Right lobe of liver (tissue), 6 donors: ENCODE results near the gene HIC1. TPM values are rescaled to one million over a fixed set of nuclear protein-coding genes. Genes with fewer than 3 reads are reported as not detected.
A peak's percentile ranks its signal among the peaks of the same experiment; 100 is the strongest.

Experiments used
- ATAC-seq, 4 donors: fragments of 200-7000 bp; cut with Tn5 transposase; one replicate each; pipeline ENCODE4 v1.9.1; 2020; ENCODE audit warnings: mild to moderate bottlenecking in 4 of 4, moderate library complexity in 4 of 4
- DNase-seq, 3 donors: peaks; one replicate each; pipeline ENCODE4 v3.0.0-alpha.2; 2020
- H3K27ac ChIP-seq, 3 donors: fragments of 200-600 bp; one replicate each; pipeline ENCODE4 v1.8.0; 2022
- H3K27me3 ChIP-seq, 2 donors: fragments of 200-600 bp; one replicate each; pipeline ENCODE4 v1.8.0; 2022
- H3K36me3 ChIP-seq, 4 donors: fragments of 200-600 bp; sonication (generic) in 1 of 4; one replicate each; pipeline versions ENCODE4 v1.5.1 to v1.8.0; 2017 to 2022; ENCODE audit warnings: control low read depth in 1 of 4
- H3K4me1 ChIP-seq, 4 donors: fragments of 200-600 bp; sonication (generic) in 1 of 4; one replicate each; pipeline versions ENCODE4 v1.5.1 to v1.8.0; 2017 to 2022; ENCODE audit warnings: control low read depth in 1 of 4
- H3K4me3 ChIP-seq, 3 donors: fragments of 200-600 bp; one replicate each; pipeline ENCODE4 v1.8.0; 2022
- H3K9me3 ChIP-seq, 4 donors: fragments of 200-600 bp; sonication (generic) in 1 of 4; one replicate each; pipeline versions ENCODE4 v1.5.1 to v1.8.0; 2017 to 2022; ENCODE audit warnings: control low read depth in 1 of 4
- CTCF ChIP-seq, 4 donors: fragments of 200-600 bp in 3 of 4; fragments of 450-650 bp in 1 of 4; IDR thresholded peaks; one replicate each; pipeline versions ENCODE4 v1.5.1 to v1.8.0; 2016 to 2022; ENCODE audit warnings: antibody characterized with exemption in 4 of 4, mild to moderate bottlenecking in 2 of 4
- POLR2A ChIP-seq: fragments of 450-650 bp; IDR thresholded peaks from one replicate; pipeline ENCODE4 v1.6.1; 2017; ENCODE audit warnings: antibody characterized with exemption, mild to moderate bottlenecking
- WGBS: methylation state at CpG from one replicate; pipeline ENCODE4 v1.1.6; 2018; ENCODE audit warnings: low coverage, low lambda C conversion rate; ENCODE audit not compliant: insufficient coverage; ENCODE audit errors: missing lambda C conversion rate; 5-methylcytosine and 5-hydroxymethylcytosine counted together
- intact Hi-C, 2 donors: fragments of 100-400 bp; cut with DNase I; formaldehyde crosslinking; loops; one replicate each; pipeline versions ENCODE4 v1.11.2 to v1.14.1; 2022
- total RNA-seq, 6 experiments: library from RNA; depleted of rRNA in 2 of 6; stranded (reverse); fragments of >200 nt in 2 of 6; fragmentation: NEBNext Ultra II Directional in 3 of 6; extraction: Animal tissue kit (Norgen Biotek cat#: 25700) in 3 of 6; gene quantifications; one replicate each; pipeline versions ENCODE4 v1.1.0 to v1.2.4, GENCODE V29; 2016 to 2023
- donor health status: DM: no; HTN: yes; CAD: no.
- donor health status: DM: no; HTN: no; CAD: no.
- donor health status: DM: no; HTN: no; CAD: no.
- donor health status: DM: no; HTN: yes; CAD: no.
- donor health status: DM: no; HTN: yes; CAD: no.

HIC1 gene
- total RNA-seq, 6 experiments from 2014 or later, result 4.7 to 14.8 (median 6.1) TPM

- Histone ChIP-seq H3K4me1 (peaks cover 0 to 35% (median 5%) of the 10 kb centered on the region in 4 donors), H3K9me3 (no peaks in the 10 kb centered on the region), H3K36me3 (no peaks in the 10 kb centered on the region), H3K27ac (peak overlapping the region; percentile 36 to 84 (median 39)), H3K4me3 (peak overlapping the region; percentile 16 to 28 (median 20)), H3K27me3 (peaks cover 0 to 19% of the 10 kb centered on the region in 2 donors)
- DNase-seq (peak; percentile 88 to 91 (median 90)), ATAC-seq (peak; percentile 55 to 75 (median 74))
- TF ChIP-seq CTCF (IDR thresholded peaks at IDR 0.05) (peak; percentile 81 to 91 (median 86)), POLR2A (no peak)
- WGBS, result 16% methylated on average over 10 of the region's 78 CpGs
- intact Hi-C loops, result loop anchor here (5.0 to 10.0 kb wide), 2 partner anchors 183 to 186 kb away; no protein-coding TSS in a partner anchor
These were observed 4.0 kb downstream of the HIC1 start for GRCh38 chr17:2058586-2059546.

GRCh38 chr17:2059547-2060384 is 4.9 kb downstream of the HIC1 start:
- Histone ChIP-seq H3K4me1 (peaks cover 0 to 41% (median 8%) of the 10 kb centered on the region in 4 donors), H3K9me3 (no peaks in the 10 kb centered on the region), H3K27me3 (peaks cover 0 to 19% of the 10 kb centered on the region in 2 donors), H3K36me3 (no peaks in the 10 kb centered on the region), H3K4me3 (peak overlapping the region in 2 of 3 donors; percentile 20 to 28), H3K27ac (peak overlapping the region; percentile 31 to 84 (median 39))
- DNase-seq (no peak), ATAC-seq (no peak)
- intact Hi-C loops, result loop anchor here (5.0 to 10.0 kb wide), 2 partner anchors 183 to 185 kb away; no protein-coding TSS in a partner anchor
- TF ChIP-seq POLR2A (no peak), CTCF (IDR thresholded peaks at IDR 0.05) (no peak)
- 50% methylated on average over 14 of the region's 21 CpGs for WGBS

DNA sequence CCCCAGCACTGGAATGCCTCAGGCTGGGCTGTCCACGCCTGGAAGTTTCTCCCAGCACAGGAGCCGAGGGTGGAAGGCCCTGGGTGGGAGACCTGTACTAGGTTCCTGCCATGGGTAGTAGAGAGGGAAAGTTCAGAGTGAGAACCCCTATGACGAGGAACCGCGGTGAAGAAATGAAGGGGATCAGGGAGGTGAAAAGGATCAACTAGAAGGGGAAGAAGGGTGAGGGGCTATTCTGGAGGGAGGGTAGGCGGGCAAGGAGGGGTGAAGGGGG is 5.4 kb downstream of the HIC1 start:
- Histone ChIP-seq H3K9me3 (no peaks in the 10 kb centered on the region), H3K4me3 (no peak overlapping the region), H3K27ac (peak overlapping the region; percentile 31 to 84 (median 39)), H3K4me1 (peaks cover 0 to 37% (median 8%) of the 10 kb centered on the region in 4 donors), H3K36me3 (no peaks in the 10 kb centered on the region), H3K27me3 (peaks cover 0 to 19% of the 10 kb centered on the region in 2 donors)
- intact Hi-C loops, result no loop called here
- 83% methylated on average over 6 of the region's 6 CpGs for WGBS
- TF ChIP-seq CTCF (IDR thresholded peaks at IDR 0.05), result no peak
- TF ChIP-seq POLR2A, result no peak
- DNase-seq, result no peak
- no peak for ATAC-seq

DNA sequence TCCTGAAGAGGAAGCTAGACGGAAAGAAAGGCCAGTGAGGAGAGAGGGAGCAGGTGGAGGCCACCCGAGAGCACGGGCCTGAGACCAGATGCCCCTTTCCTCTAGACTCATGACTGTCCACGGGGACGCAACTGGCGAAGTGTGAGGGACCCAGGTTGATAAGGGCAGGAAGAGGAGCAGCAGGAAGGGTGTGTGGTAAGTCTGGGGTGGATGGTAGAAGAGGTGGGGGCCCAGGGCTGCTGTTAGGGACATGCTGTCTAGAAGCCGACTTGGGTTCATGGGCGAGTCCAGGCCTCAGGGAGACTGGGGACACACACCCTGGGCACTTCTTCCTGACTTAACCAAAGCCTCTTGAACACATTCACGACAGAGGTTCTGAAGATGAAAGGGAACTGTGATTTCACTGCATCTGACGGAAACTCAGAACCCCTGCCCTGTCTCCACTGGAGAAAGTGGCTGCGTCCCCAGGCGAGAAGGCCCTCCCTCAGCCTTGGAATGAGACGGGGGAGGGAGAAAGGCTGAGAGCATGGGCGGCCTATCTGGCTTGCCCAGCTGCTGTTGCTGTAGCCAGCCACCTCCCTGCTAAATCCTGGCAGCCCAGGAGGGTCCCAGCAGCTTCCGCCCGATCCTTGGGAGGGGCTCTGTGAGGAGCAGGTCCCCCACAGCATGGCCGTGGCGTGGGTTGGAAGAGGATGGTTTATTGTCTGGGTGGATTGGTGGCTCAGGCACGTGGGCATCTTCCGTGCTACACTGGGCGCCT is 6.0 kb downstream of the HIC1 start:
- Histone ChIP-seq H3K27ac (peak overlapping the region; percentile 31 to 84 (median 39)), H3K4me1 (peaks cover 0 to 38% (median 8%) of the 10 kb centered on the region in 4 donors), H3K9me3 (no peaks in the 10 kb centered on the region), H3K36me3 (no peaks in the 10 kb centered on the region), H3K27me3 (peaks cover 0 to 19% of the 10 kb centered on the region in 2 donors), H3K4me3 (no peak overlapping the region)
- intact Hi-C loops, result no loop called here
- 70% methylated on average over 7 of the region's 21 CpGs for WGBS
- DNase-seq (no peak), ATAC-seq (no peak)
- TF ChIP-seq POLR2A, result no peak
- TF ChIP-seq CTCF (IDR thresholded peaks at IDR 0.05), result no peak
